Transverse colon (tissue), 3 donors: ENCODE data around the gene CBX4.

Source experiments
- CTCF ChIP-seq, 5 experiments: fragments of 200-600 bp in 3 of 5; fragments of 450-650 bp in 2 of 5; sonication (generic) in 3 of 5; IDR thresholded peaks; 1 replicate in 2 of 5; 2 replicates in 3 of 5; pipeline ENCODE4 v1.5.1; 2016 to 2017; ENCODE audit warnings: antibody characterized with exemption in 5 of 5, inconsistent platforms in 3 of 5, mild to moderate bottlenecking in 2 of 5, moderate library complexity in 1 of 5
- EP300 ChIP-seq: sonication (generic); formaldehyde crosslinking; IDR thresholded peaks from one replicate; pipeline ENCODE4 v1.6.1; 2017; ENCODE audit warnings: antibody characterized with exemption, low read depth
- POLR2A ChIP-seq: fragments of 450-650 bp; IDR thresholded peaks from one replicate; pipeline ENCODE4 v1.6.1; 2016; ENCODE audit warnings: antibody characterized with exemption, mild to moderate bottlenecking, moderate library complexity

- TF ChIP-seq CTCF (IDR thresholded peaks at IDR 0.05) (no peak), EP300 (no peak), POLR2A (no peak)
Measured at GRCh38 chr17:79797492-79798298, 41.5 kb downstream of the CBX4 start.
